ENCODE measurements around the gene ZNF530.
A peak's percentile ranks its signal among the peaks of the same experiment; 100 is the strongest.

The ZNF530 gene

GRCh38 chr19:57599761-57600383, at the start of gene ZNF530:
ZNF530 (plus strand) TSS chr19:57599885; CDS start chr19:57604346, 4,461 bp downstream.
- DNase-seq: peak; percentile 79 to 87

GRCh38 chr19:57552432-57552831, 47.3 kb upstream of the ZNF530 start:
- DNase-seq: no peak

GRCh38 chr19:57557659-57558058, 42.0 kb upstream of the ZNF530 start:
- no peak for DNase-seq

GRCh38 chr19:57558525-57558924, 41.2 kb upstream of the ZNF530 start:
- DNase-seq: no peak

GRCh38 chr19:57559008-57559403, 40.7 kb upstream of the ZNF530 start:
- DNase-seq: peak in 1 of 2 experiments; percentile 12

GRCh38 chr19:57559404-57560025, 40.2 kb upstream of the ZNF530 start, which contains the start of gene ZNF550:
ZNF550 (minus strand) TSS chr19:57559863; CDS start chr19:57559682, 181 bp downstream.
- peak; percentile 87 to 89 for DNase-seq

- no peak for DNase-seq
Observed at GRCh38 chr19:57560049-57560491, 39.6 kb upstream of the ZNF530 start.

- DNase-seq: no peak
Observed at GRCh38 chr19:57563547-57563946, 36.1 kb upstream of the ZNF530 start.

- DNase-seq: no peak
Observed at GRCh38 chr19:57566396-57567265, 33.1 kb upstream of the ZNF530 start.

- no peak for DNase-seq
Observed at GRCh38 chr19:57570707-57571106, 29.0 kb upstream of the ZNF530 start.

- no peak for DNase-seq
Observed at GRCh38 chr19:57572415-57572947, 27.2 kb upstream of the ZNF530 start.

GRCh38 chr19:57576661-57577060, 23.0 kb upstream of the ZNF530 start:
- DNase-seq: no peak

- peak; percentile 84 to 96 for DNase-seq
Observed at GRCh38 chr19:57578487-57579205, 21.0 kb upstream of the ZNF530 start, which contains the start of gene ZNF416. ZNF416 (minus strand) TSS chr19:57578911; CDS start chr19:57578704, 207 bp downstream.

- no peak for DNase-seq
Observed at GRCh38 chr19:57583104-57583520, 16.6 kb upstream of the ZNF530 start.

GRCh38 chr19:57583521-57584416, 15.9 kb upstream of the ZNF530 start, which contains the start of gene ZIK1:
ZIK1 (plus strand) TSS chr19:57584145; CDS start chr19:57584357, 212 bp downstream.
- DNase-seq: peak; percentile 73 to 88

GRCh38 chr19:57587529-57587928, 12.2 kb upstream of the ZNF530 start:
- no peak for DNase-seq

GRCh38 chr19:57599377-57599760, 316 bp upstream of the ZNF530 start:
- no peak for DNase-seq

GRCh38 chr19:57606931-57607330, 7.2 kb downstream of the ZNF530 start:
- DNase-seq: no peak

GRCh38 chr19:57611113-57611512, 11.4 kb downstream of the ZNF530 start:
- DNase-seq: no peak

GRCh38 chr19:57613941-57614743, 14.5 kb downstream of the ZNF530 start, which contains the start of gene ZNF134:
ZNF134 (plus strand) TSS chr19:57614242; CDS start chr19:57619469, 5,227 bp downstream.
- DNase-seq: peak; percentile 88
